Caco-2 (cell line): ENCODE results near the gene ZFYVE1. TPM values are rescaled to one million over a fixed set of nuclear protein-coding genes. Genes with fewer than 3 reads are reported as not detected.

ENCODE experiments used
- BruUV-seq: library from RNA; stranded (reverse); fragments of 400-500 nt; replicated peaks from 2 replicates; lab custom pipeline; 2021; lab: Mats Ljungman, UMichigan
- CTCF ChIA-PET: fragments of 300-600 bp; sonication (Branson Sonifier 250); formaldehyde crosslinking; loops from one replicate; lab custom pipeline; 2022; ENCODE audit warnings: antibody characterized with exemption; lab: Charles Lee
- POLR2A ChIA-PET: fragments of 300-600 bp; sonication (Branson Sonifier 250); formaldehyde crosslinking; loops from one replicate; lab custom pipeline; 2022; ENCODE audit warnings: antibody characterized with exemption; lab: Charles Lee
- DNase-seq, 2 experiments: peaks; one replicate each; pipeline versions ENCODE4 v3.0.0 to v3.0.0-alpha.2; 2020 to 2022
- H3K27me3 ChIP-seq: replicated peaks from 2 replicates; pipeline ENCODE4 v1.6.0; 2011; ENCODE audit warnings: low read length; ENCODE audit not compliant: control insufficient read depth, insufficient read depth
- H3K36me3 ChIP-seq: 2 replicates; pipeline ENCODE4 v1.5.1; 2011; ENCODE audit warnings: low read length; ENCODE audit not compliant: control insufficient read depth, insufficient read depth
- H3K4me1 ChIP-seq: fragments of 250-450 bp; sonication (Bioruptor Pico); 2 replicates; pipeline ENCODE4 v1.5.1; 2020; ENCODE audit warnings: mild to moderate bottlenecking
- H3K4me3 ChIP-seq: 2 replicates; pipeline ENCODE4 v1.5.1; 2011; ENCODE audit warnings: low read depth, mild to moderate bottlenecking, control low read depth, low read length
- H3K9me3 ChIP-seq: fragments of 250-450 bp; sonication (Bioruptor Pico); 2 replicates; pipeline ENCODE4 v1.5.1; 2020; ENCODE audit warnings: mild to moderate bottlenecking, moderate library complexity
- H3K27ac Mint-ChIP-seq: one replicate; pipeline ENCODE4 v1.8.0; 2022; ENCODE audit warnings: mixed read lengths; ENCODE audit not compliant: unreplicated experiment
- H3K27me3 Mint-ChIP-seq: one replicate; pipeline ENCODE4 v1.8.0; 2022; ENCODE audit warnings: mixed read lengths; ENCODE audit not compliant: insufficient read depth, unreplicated experiment
- H3K36me3 Mint-ChIP-seq: one replicate; pipeline ENCODE4 v1.8.0; 2022; ENCODE audit warnings: mild to moderate bottlenecking, mixed read lengths; ENCODE audit not compliant: insufficient read depth, unreplicated experiment
- H3K4me1 Mint-ChIP-seq: one replicate; pipeline ENCODE4 v1.8.0; 2022; ENCODE audit warnings: low read depth, mixed read lengths; ENCODE audit not compliant: unreplicated experiment
- H3K4me3 Mint-ChIP-seq: one replicate; pipeline ENCODE4 v1.8.0; 2022; ENCODE audit warnings: mild to moderate bottlenecking, moderate library complexity, mixed read lengths; ENCODE audit not compliant: unreplicated experiment
- H3K9me3 Mint-ChIP-seq: one replicate; pipeline ENCODE4 v1.8.0; 2022; ENCODE audit warnings: mixed read lengths; ENCODE audit not compliant: unreplicated experiment
- intact Hi-C: fragments of 100-400 bp; cut with micrococcal nuclease; formaldehyde crosslinking; loops from one replicate; pipeline ENCODE4 v1.10.0; 2022; ENCODE audit not compliant: unreplicated experiment
- total RNA-seq: library from RNA; stranded (reverse); gene quantifications from 2 replicates; pipeline ENCODE4 v1.2.3, GENCODE V29; 2022
- TF ChIP-seq, protein P1 (sequence below), 2 experiments: fragments of 200-600 bp in 1 of 2; IDR thresholded peaks; 1 replicate in 1 of 2; 2 replicates in 1 of 2; pipeline versions ENCODE4 v1.5.1 to v1.8.0; 2011 to 2022; ENCODE audit warnings: antibody characterized with exemption in 1 of 2, control low read depth in 1 of 2, inconsistent platforms in 1 of 2, low read depth in 1 of 2, low read length in 1 of 2, mild to moderate bottlenecking in 1 of 2, moderate library complexity in 1 of 2; ENCODE audit not compliant: insufficient read depth in 1 of 2, severe bottlenecking in 1 of 2, unreplicated experiment in 1 of 2

Gene ZFYVE1
- total RNA-seq, 1 experiment from 2014 or later = 10.8 TPM

DNA sequence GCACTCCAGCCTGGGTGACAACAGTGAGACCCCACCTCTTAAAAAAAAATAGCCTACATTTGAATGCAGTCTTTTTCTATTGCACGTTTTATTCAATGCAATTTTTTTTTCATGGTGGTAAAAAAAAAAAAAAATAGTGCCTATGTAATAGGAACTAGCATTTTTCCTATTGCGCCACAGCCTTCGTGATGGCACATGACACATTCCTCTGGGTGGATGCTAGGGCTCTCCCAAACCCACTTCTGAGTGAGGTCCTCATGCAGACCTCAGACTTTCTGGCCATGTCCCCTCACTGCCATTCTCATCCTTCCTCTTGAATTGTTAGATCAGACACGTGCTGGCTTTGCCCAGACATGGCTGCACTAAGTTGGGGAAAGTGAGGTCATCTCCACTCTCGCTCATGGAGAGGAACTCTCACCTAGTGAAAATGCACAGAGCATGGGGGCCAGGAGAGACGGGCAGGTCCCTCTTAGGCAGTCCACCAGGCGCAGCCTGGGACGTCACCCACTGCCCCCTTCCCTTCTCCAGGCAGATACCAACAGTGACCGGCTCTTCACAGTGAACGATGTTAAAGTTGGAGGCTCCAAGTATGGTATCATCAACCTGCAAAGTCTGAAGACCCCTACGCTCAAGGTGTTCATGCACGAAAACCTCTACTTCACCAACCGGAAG lies 81.4 kb downstream of the ZFYVE1 start:
- Mint-ChIP-seq H3K27me3 (no peaks in the 10 kb centered on the region), H3K4me1 (no peaks in the 10 kb centered on the region), H3K4me3 (no peak overlapping the region), H3K27ac (no peak overlapping the region), H3K9me3 (no peaks in the 10 kb centered on the region), H3K36me3 (peaks cover 23% of the 10 kb centered on the region)
- Histone ChIP-seq H3K9me3 (no peaks in the 10 kb centered on the region), H3K36me3 (no peaks in the 10 kb centered on the region; the same call in 1 of the 2 replicates), H3K4me3 (no peak overlapping the region), H3K27me3 (no peaks in the 10 kb centered on the region), H3K4me1 (no peaks in the 10 kb centered on the region)
- no peak for DNase-seq
- intact Hi-C loops = no loop called here
- CTCF ChIA-PET = no interaction called here
- TF ChIP-seq, protein P1, sequence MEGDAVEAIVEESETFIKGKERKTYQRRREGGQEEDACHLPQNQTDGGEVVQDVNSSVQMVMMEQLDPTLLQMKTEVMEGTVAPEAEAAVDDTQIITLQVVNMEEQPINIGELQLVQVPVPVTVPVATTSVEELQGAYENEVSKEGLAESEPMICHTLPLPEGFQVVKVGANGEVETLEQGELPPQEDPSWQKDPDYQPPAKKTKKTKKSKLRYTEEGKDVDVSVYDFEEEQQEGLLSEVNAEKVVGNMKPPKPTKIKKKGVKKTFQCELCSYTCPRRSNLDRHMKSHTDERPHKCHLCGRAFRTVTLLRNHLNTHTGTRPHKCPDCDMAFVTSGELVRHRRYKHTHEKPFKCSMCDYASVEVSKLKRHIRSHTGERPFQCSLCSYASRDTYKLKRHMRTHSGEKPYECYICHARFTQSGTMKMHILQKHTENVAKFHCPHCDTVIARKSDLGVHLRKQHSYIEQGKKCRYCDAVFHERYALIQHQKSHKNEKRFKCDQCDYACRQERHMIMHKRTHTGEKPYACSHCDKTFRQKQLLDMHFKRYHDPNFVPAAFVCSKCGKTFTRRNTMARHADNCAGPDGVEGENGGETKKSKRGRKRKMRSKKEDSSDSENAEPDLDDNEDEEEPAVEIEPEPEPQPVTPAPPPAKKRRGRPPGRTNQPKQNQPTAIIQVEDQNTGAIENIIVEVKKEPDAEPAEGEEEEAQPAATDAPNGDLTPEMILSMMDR (IDR thresholded peaks at IDR 0.05; ENCODE audit: insufficient read depth in 1 of 2, low read depth in 1 of 2, low read length in 1 of 2, severe bottlenecking in 1 of 2, unreplicated experiment in 1 of 2) = no peak
- POLR2A ChIA-PET = no interaction called here
- no TSS peak for BruUV-seq

DNA sequence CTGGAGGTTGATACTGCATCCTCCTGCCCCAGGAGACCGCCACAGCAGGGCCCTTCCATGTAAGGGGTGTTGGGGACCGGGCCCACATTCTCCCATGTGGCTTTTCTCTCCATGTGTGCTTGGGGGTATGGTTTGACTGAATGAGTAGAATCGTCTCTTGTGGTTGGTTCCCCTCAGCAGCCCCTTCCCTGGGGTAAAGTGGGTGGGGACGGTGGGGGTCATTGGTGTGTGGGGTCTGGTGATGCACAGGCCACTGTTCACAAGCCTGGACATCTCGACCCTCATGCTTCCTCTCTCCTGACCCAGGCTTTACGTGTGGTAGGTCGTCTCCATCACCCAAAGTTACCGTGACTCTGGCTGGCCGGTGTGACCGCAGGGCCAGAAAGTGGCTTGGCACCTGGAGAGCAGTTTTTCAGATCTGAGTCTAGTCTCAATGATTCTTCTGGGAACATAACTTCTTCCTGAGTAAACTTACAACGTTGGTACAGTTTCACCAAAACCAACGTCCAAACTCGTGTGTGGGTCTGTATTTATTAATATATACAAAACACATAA lies 83.0 kb downstream of the ZFYVE1 start:
- BruUV-seq = no TSS peak
- ChIA-PET POLR2A (no interaction called here), CTCF (no interaction called here)
- H3K9me3 Mint-ChIP-seq = no peaks in the 10 kb centered on the region
- H3K27me3 Mint-ChIP-seq = no peaks in the 10 kb centered on the region
- no peaks in the 10 kb centered on the region; the same call in 1 of the 2 replicates for H3K36me3 ChIP-seq
- intact Hi-C loops = no loop called here
- H3K27me3 ChIP-seq = no peaks in the 10 kb centered on the region
- no peaks in the 10 kb centered on the region for H3K4me1 ChIP-seq
- peaks cover 25% of the 10 kb centered on the region for H3K36me3 Mint-ChIP-seq
- DNase-seq = no peak
- H3K27ac Mint-ChIP-seq = no peak overlapping the region
- TF ChIP-seq, protein P1 (IDR thresholded peaks at IDR 0.05; ENCODE audit: insufficient read depth in 1 of 2, low read depth in 1 of 2, low read length in 1 of 2, severe bottlenecking in 1 of 2, unreplicated experiment in 1 of 2) = no peak
- H3K4me3 ChIP-seq = no peak overlapping the region
- no peak overlapping the region for H3K4me3 Mint-ChIP-seq
- H3K4me1 Mint-ChIP-seq = no peaks in the 10 kb centered on the region
- H3K9me3 ChIP-seq = no peaks in the 10 kb centered on the region

DNA sequence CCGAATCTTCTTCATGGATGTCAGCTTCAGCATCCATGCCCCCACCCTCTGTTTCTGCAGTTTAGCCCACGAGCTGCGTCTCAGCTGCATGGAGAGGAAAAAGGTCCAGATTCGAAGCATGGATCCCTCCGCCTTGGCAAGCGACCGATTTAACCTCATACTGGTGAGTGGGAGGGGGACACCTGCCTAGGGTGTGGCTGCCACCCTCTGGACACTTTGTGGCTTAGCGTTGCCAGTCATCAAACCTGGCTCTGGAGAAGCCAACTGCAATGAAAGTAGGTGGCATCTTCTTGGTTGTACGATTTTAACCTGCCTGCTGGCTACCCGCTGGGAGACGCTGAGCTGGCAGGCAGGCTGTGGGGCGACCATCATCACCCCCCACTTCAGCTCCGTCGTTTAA lies 84.0 kb downstream of the ZFYVE1 start:
- BruUV-seq = no TSS peak
- Histone ChIP-seq H3K27me3 (no peaks in the 10 kb centered on the region), H3K4me1 (no peaks in the 10 kb centered on the region), H3K36me3 (no peaks in the 10 kb centered on the region; the same call in 1 of the 2 replicates), H3K4me3 (no peak overlapping the region), H3K9me3 (no peaks in the 10 kb centered on the region)
- Mint-ChIP-seq H3K4me3 (no peak overlapping the region), H3K9me3 (no peaks in the 10 kb centered on the region), H3K27ac (no peak overlapping the region), H3K27me3 (no peaks in the 10 kb centered on the region), H3K4me1 (no peaks in the 10 kb centered on the region), H3K36me3 (peaks cover 25% of the 10 kb centered on the region)
- DNase-seq = no peak
- intact Hi-C loops = no loop called here
- CTCF ChIA-PET = no interaction called here
- POLR2A ChIA-PET = no interaction called here
- TF ChIP-seq, protein P1 (IDR thresholded peaks at IDR 0.05; ENCODE audit: insufficient read depth in 1 of 2, low read depth in 1 of 2, low read length in 1 of 2, severe bottlenecking in 1 of 2, unreplicated experiment in 1 of 2) = no peak
